ENCODE data around the gene RNF145.

DNA sequence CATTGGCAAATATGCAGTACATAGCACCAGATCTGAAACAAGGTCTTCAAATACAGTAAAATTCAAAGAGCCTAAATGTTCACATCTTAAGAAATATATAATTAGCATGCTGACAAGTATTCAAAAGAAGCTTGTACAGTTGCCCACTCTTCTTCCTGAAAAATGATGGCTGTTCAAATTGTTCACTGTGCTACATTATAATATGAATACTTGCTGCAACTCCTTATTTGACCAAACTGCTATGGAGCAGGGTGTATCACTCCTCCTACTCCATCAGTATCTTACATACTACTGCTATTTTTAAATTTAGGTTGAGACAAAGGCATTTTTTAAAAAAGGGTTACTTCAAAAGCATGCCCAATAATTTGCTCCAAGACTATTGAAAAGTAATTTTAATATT is 39.3 kb downstream of the RNF145 start:
- no peak for TF ChIP-seq POLR2A (IDR thresholded peaks at IDR 0.05)
- TF ChIP-seq, protein P1, sequence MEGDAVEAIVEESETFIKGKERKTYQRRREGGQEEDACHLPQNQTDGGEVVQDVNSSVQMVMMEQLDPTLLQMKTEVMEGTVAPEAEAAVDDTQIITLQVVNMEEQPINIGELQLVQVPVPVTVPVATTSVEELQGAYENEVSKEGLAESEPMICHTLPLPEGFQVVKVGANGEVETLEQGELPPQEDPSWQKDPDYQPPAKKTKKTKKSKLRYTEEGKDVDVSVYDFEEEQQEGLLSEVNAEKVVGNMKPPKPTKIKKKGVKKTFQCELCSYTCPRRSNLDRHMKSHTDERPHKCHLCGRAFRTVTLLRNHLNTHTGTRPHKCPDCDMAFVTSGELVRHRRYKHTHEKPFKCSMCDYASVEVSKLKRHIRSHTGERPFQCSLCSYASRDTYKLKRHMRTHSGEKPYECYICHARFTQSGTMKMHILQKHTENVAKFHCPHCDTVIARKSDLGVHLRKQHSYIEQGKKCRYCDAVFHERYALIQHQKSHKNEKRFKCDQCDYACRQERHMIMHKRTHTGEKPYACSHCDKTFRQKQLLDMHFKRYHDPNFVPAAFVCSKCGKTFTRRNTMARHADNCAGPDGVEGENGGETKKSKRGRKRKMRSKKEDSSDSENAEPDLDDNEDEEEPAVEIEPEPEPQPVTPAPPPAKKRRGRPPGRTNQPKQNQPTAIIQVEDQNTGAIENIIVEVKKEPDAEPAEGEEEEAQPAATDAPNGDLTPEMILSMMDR (IDR thresholded peaks at IDR 0.05): no peak

Data from esophagus squamous epithelium (tissue), 4 donors.